ENCODE data around the gene KAT6B. TPM values are rescaled to one million over a fixed set of nuclear protein-coding genes. Genes with fewer than 3 reads are reported as not detected.

The KAT6B gene
- total RNA-seq, 2 donors from 2014 or later: 28.0 to 97.8 TPM

GRCh38 chr10:74977913-74978847 is 151.8 kb downstream of the KAT6B start:
- no peak overlapping the region for H3K4me3 ChIP-seq
- 93% methylated on average over 8 of the region's 8 CpGs for WGBS
- H3K4me1 ChIP-seq (replicated peaks): no peaks in the 10 kb centered on the region
- no peaks in the 10 kb centered on the region for H3K36me3 ChIP-seq
- DNase-seq (ENCODE audit: low spot score): no peak
- H3K27ac ChIP-seq: no peak overlapping the region
- no peaks in the 10 kb centered on the region for H3K27me3 ChIP-seq (replicated peaks; ENCODE audit: insufficient read depth)
- no peaks in the 10 kb centered on the region for H3K9me3 ChIP-seq
- intact Hi-C loops (cut with DNase I): no loop called here
- no peak for TF ChIP-seq POLR2A (IDR thresholded peaks at IDR 0.05)
- TF ChIP-seq CTCF (IDR thresholded peaks at IDR 0.05): no peak
- no peak for TF ChIP-seq POLR2AphosphoS5 (IDR thresholded peaks at IDR 0.05)

- H3K27ac ChIP-seq: no peak overlapping the region
- no peak for TF ChIP-seq POLR2AphosphoS5 (IDR thresholded peaks at IDR 0.05)
- TF ChIP-seq CTCF (IDR thresholded peaks at IDR 0.05): no peak
- no peak for TF ChIP-seq POLR2A (IDR thresholded peaks at IDR 0.05)
- no peak for DNase-seq (ENCODE audit: low spot score)
- WGBS: 80% methylated on average over 5 of the region's 5 CpGs
- H3K9me3 ChIP-seq: no peaks in the 10 kb centered on the region
- no peaks in the 10 kb centered on the region for H3K27me3 ChIP-seq (replicated peaks; ENCODE audit: insufficient read depth)
- intact Hi-C loops (cut with DNase I): no loop called here
- H3K36me3 ChIP-seq: no peaks in the 10 kb centered on the region
- H3K4me3 ChIP-seq: no peak overlapping the region
- no peaks in the 10 kb centered on the region for H3K4me1 ChIP-seq (replicated peaks)
Observed at GRCh38 chr10:74981831-74982633, 155.6 kb downstream of the KAT6B start.

GRCh38 chr10:74982634-74982982 is 156.2 kb downstream of the KAT6B start:
- Histone ChIP-seq H3K36me3 (no peaks in the 10 kb centered on the region), H3K27me3 (replicated peaks; ENCODE audit: insufficient read depth) (no peaks in the 10 kb centered on the region), H3K4me1 (replicated peaks) (no peaks in the 10 kb centered on the region), H3K9me3 (no peaks in the 10 kb centered on the region), H3K27ac (no peak overlapping the region), H3K4me3 (no peak overlapping the region)
- intact Hi-C loops (cut with DNase I): no loop called here
- DNase-seq (ENCODE audit: low spot score): no peak
- TF ChIP-seq CTCF (IDR thresholded peaks at IDR 0.05) (no peak), POLR2AphosphoS5 (IDR thresholded peaks at IDR 0.05) (no peak), POLR2A (IDR thresholded peaks at IDR 0.05) (no peak)
- 84% methylated on average over 2 of the region's 2 CpGs for WGBS

GRCh38 chr10:74983383-74983782 is 157.0 kb downstream of the KAT6B start:
- H3K4me3 ChIP-seq: no peak overlapping the region
- no peaks in the 10 kb centered on the region for H3K36me3 ChIP-seq
- WGBS: 70% methylated on average over 2 of the region's 2 CpGs
- H3K27ac ChIP-seq: no peak overlapping the region
- no peaks in the 10 kb centered on the region for H3K27me3 ChIP-seq (replicated peaks; ENCODE audit: insufficient read depth)
- no peaks in the 10 kb centered on the region for H3K9me3 ChIP-seq
- TF ChIP-seq POLR2AphosphoS5 (IDR thresholded peaks at IDR 0.05) (no peak), CTCF (IDR thresholded peaks at IDR 0.05) (no peak), POLR2A (IDR thresholded peaks at IDR 0.05) (no peak)
- H3K4me1 ChIP-seq (replicated peaks): no peaks in the 10 kb centered on the region
- intact Hi-C loops (cut with DNase I): no loop called here
- no peak for DNase-seq (ENCODE audit: low spot score)

All from prostate gland (tissue), 2 donors.